ENCODE data around the gene ATP9B. TPM values are rescaled to one million over a fixed set of nuclear protein-coding genes. Genes with fewer than 3 reads are reported as not detected.

ATP9B gene
- total RNA-seq, 1 experiment from 2014 or later, result 20.9 TPM

GRCh38 chr18:79222790-79223189, 153.6 kb downstream of the ATP9B start:
- Histone ChIP-seq H3T11ph (ENCODE audit: low read length) (no peak overlapping the region), H3K23me2 (ENCODE audit: insufficient read length, low read depth, low read length, poor library complexity, severe bottlenecking) (no peaks in the 10 kb centered on the region), H4K8ac (replicated peaks; ENCODE audit: insufficient read length, low read depth, low read length) (no peak overlapping the region), H3K79me1 (ENCODE audit: insufficient read depth, low read depth, low read length, poor library complexity, severe bottlenecking) (no peaks in the 10 kb centered on the region), H2BK5ac (ENCODE audit: insufficient read length, low read length) (no peak overlapping the region), H3K79me2 (ENCODE audit: insufficient read depth, low read length) (no peaks in the 10 kb centered on the region), H3K4me1 (ENCODE audit: insufficient read depth, low read length) (no peaks in the 10 kb centered on the region), H4K20me1 (ENCODE audit: control insufficient read depth, insufficient read depth, insufficient read length) (no peaks in the 10 kb centered on the region), H3K14ac (ENCODE audit: insufficient read depth, low read length) (no peak overlapping the region), H3K9me3 (ENCODE audit: control insufficient read depth, low read depth, low read length) (no peaks in the 10 kb centered on the region), H3K9ac (ENCODE audit: extremely low read depth, insufficient read length, low read length) (no peak overlapping the region), H4K5ac (ENCODE audit: insufficient read length, low read depth, low read length) (no peak overlapping the region), H3K4ac (ENCODE audit: low read depth, low read length) (no peak overlapping the region), H3K18ac (ENCODE audit: insufficient read length, low read depth, low read length) (no peak overlapping the region), H3K27me3 (ENCODE audit: insufficient read depth, low read length) (no peaks in the 10 kb centered on the region), H2BK15ac (ENCODE audit: low read depth, low read length) (no peak overlapping the region), H3K56ac (ENCODE audit: insufficient read length, low read depth, low read length) (no peak overlapping the region), H4K91ac (ENCODE audit: insufficient read length, low read depth, low read length) (no peak overlapping the region), H2BK20ac (ENCODE audit: low read depth, low read length, poor library complexity, severe bottlenecking) (no peak overlapping the region), H3K4me2 (ENCODE audit: insufficient read depth, insufficient read length, low read length) (no peak overlapping the region), H2BK12ac (ENCODE audit: insufficient read length, low read depth, low read length) (no peak overlapping the region), H3K23ac (ENCODE audit: insufficient read length, low read depth, low read length) (no peak overlapping the region), H3K27ac (ENCODE audit: insufficient read length, low read depth, low read length) (no peak overlapping the region), H2BK120ac (ENCODE audit: low read depth, low read length, poor library complexity, severe bottlenecking) (no peak overlapping the region), H2AFZ (ENCODE audit: low read length) (no peak overlapping the region), H2AK5ac (ENCODE audit: insufficient read length, low read length) (no peak overlapping the region)
- Mint-ChIP-seq H3K9me3 (no peaks in the 10 kb centered on the region), H3K27ac (no peak overlapping the region), H3K36me3 (ENCODE audit: insufficient read depth in 1 of 3, low read depth in 3 of 3) (peaks cover 0 to 2% (median 0%) of the 10 kb centered on the region in 3 experiments; a peak in 1 of 7 replicates), H3K4me1 (0 out of 4 replicates have a peak, but pooled peaks cover 0 to 3% of the 10 kb centered on the region in 2 experiments), H3K4me3 (no peak overlapping the region), H3K27me3 (ENCODE audit: low read depth) (no peaks in the 10 kb centered on the region)
- TF ChIP-seq CTCF (conservative IDR thresholded peaks at IDR 0.05), result no peak
- DNase-seq, result no peak
- no CpG with 5 or more reads among the region's 1 CpG for WGBS (ENCODE audit: extremely low coverage, insufficient read length, low lambda C conversion rate)
